Endothelial cell of umbilical vein (primary cell): Measurements from ENCODE around the gene GJA10. TPM values are rescaled to one million over a fixed set of nuclear protein-coding genes. Genes with fewer than 3 reads are reported as not detected.

ENCODE experiments used
- BruUV-seq: library from RNA; stranded (reverse); fragments of 400-500 nt; replicated peaks from 2 replicates; lab custom pipeline; 2021; lab: Mats Ljungman, UMichigan
- CTCF ChIA-PET: fragments of 300-600, 350-600 bp; sonication (Branson Sonifier 250); formaldehyde crosslinking; loops from one replicate; lab custom pipeline; 2021; ENCODE audit warnings: antibody characterized with exemption, inconsistent platforms; lab: Charles Lee
- POLR2A ChIA-PET: fragments of 300-600, 350-600 bp; sonication (Branson Sonifier 250); formaldehyde crosslinking; loops from one replicate; lab custom pipeline; 2021; ENCODE audit warnings: antibody characterized with exemption, inconsistent platforms; lab: Charles Lee
- DNase-seq: peaks from one replicate; pipeline ENCODE4 v3.0.0-alpha.2; 2011; ENCODE audit warnings: low read depth, low spot score
- FAIRE-seq: peaks from 2 replicates; lab custom pipeline; 2011; peaks lifted over from hg19 to GRCh38; lab: Jason Lieb, UNC
- H2AFZ ChIP-seq: 2 replicates; pipeline ENCODE4 v1.6.0; 2012; ENCODE audit warnings: low read depth, low read length, control low read depth, inconsistent platforms
- H3K27ac ChIP-seq: 2 replicates; pipeline ENCODE4 v1.5.1; 2011; ENCODE audit warnings: low read depth, mild to moderate bottlenecking, control low read depth, low read length, moderate library complexity; ENCODE audit not compliant: insufficient read depth
- H3K27me3 ChIP-seq, 2 experiments: 2 replicates each; pipeline versions ENCODE4 v1.6.0 to v1.6.1; 2011; ENCODE audit warnings: low read length in 2 of 2, mixed read lengths in 1 of 2; ENCODE audit not compliant: control insufficient read depth in 2 of 2, insufficient read depth in 2 of 2
- H3K36me3 ChIP-seq, 2 experiments: 2 replicates in 1 of 2; 3 replicates in 1 of 2; pipeline ENCODE4 v1.5.1; 2011; ENCODE audit warnings: low read length in 2 of 2, mild to moderate bottlenecking in 1 of 2, moderate library complexity in 1 of 2; ENCODE audit not compliant: control insufficient read depth in 2 of 2, insufficient read depth in 2 of 2; ENCODE audit errors: extremely low read depth in 1 of 2
- H3K4me1 ChIP-seq: 3 replicates; pipeline ENCODE4 v1.5.1; 2011; ENCODE audit warnings: mild to moderate bottlenecking, low read length; ENCODE audit not compliant: control insufficient read depth, insufficient read depth; ENCODE audit errors: extremely low read depth
- H3K4me2 ChIP-seq: 2 replicates; pipeline ENCODE4 v1.6.1; 2011; ENCODE audit warnings: low read length, control low read depth, mixed read lengths; ENCODE audit not compliant: insufficient read depth
- H3K4me3 ChIP-seq, 3 experiments: fragments of 200-600 bp in 1 of 3; sonication (generic), shearing (Covaris generic) in 1 of 3; replicated peaks in 1 of 3; 2 replicates each; pipeline ENCODE4 v1.5.1; 2011 to 2016; ENCODE audit warnings: control low read depth in 3 of 3, low read length in 3 of 3, mild to moderate bottlenecking in 2 of 3, inconsistent platforms in 1 of 3, low read depth in 1 of 3, moderate library complexity in 1 of 3; ENCODE audit not compliant: insufficient read depth in 1 of 3
- H3K79me2 ChIP-seq: 2 replicates; pipeline ENCODE4 v1.6.0; 2012; ENCODE audit warnings: low read length, inconsistent platforms; ENCODE audit not compliant: control insufficient read depth, insufficient read depth
- H3K9ac ChIP-seq: replicated peaks from 2 replicates; pipeline ENCODE3; 2011; ENCODE audit warnings: low read length, control low read depth; ENCODE audit not compliant: insufficient read depth; ENCODE audit errors: extremely low read depth
- H3K9me1 ChIP-seq: replicated peaks from 3 replicates; pipeline ENCODE4 v1.6.0; 2011; ENCODE audit warnings: mild to moderate bottlenecking, low read length; ENCODE audit not compliant: control insufficient read depth, insufficient read depth; ENCODE audit errors: extremely low read depth
- H3K9me3 ChIP-seq: replicated peaks from 2 replicates; pipeline ENCODE4 v1.5.1; 2012; ENCODE audit warnings: low read length, inconsistent platforms; ENCODE audit not compliant: control insufficient read depth, insufficient read depth
- H4K20me1 ChIP-seq: replicated peaks from 2 replicates; pipeline ENCODE3; 2011; ENCODE audit warnings: mild to moderate bottlenecking, low read length; ENCODE audit not compliant: control insufficient read depth, insufficient read depth; ENCODE audit errors: extremely low read depth
- CTCF ChIP-seq, 2 donors: IDR thresholded peaks; 1 replicate in 1 of 2; 2 replicates in 1 of 2; pipeline ENCODE4 v1.5.1; 2011; ENCODE audit warnings: low read length in 2 of 2, mild to moderate bottlenecking in 2 of 2, moderate library complexity in 2 of 2, control low read depth in 1 of 2, inconsistent platforms in 1 of 2, low read depth in 1 of 2; ENCODE audit not compliant: insufficient read depth in 1 of 2; ENCODE audit errors: extremely low read depth in 1 of 2
- EZH2 ChIP-seq: IDR thresholded peaks from 2 replicates; pipeline ENCODE4 v1.6.1; 2012; ENCODE audit warnings: borderline replicate concordance, low read depth, mild to moderate bottlenecking, moderate library complexity, low read length, inconsistent platforms; ENCODE audit not compliant: severe bottlenecking
- FOS ChIP-seq: IDR thresholded peaks from 2 replicates; pipeline ENCODE4 v1.6.1; 2011; ENCODE audit warnings: mild to moderate bottlenecking, low read length, moderate library complexity, borderline replicate concordance; ENCODE audit not compliant: insufficient read depth
- GATA2 ChIP-seq: IDR thresholded peaks from 2 replicates; pipeline ENCODE4 v1.7.0; 2011; ENCODE audit warnings: low read depth, mild to moderate bottlenecking, moderate library complexity, mixed read lengths, low read length; ENCODE audit not compliant: insufficient read length, insufficient read depth
- JUN ChIP-seq: IDR thresholded peaks from 2 replicates; pipeline ENCODE4 v1.6.1; 2011; ENCODE audit warnings: borderline replicate concordance, low read depth; ENCODE audit not compliant: insufficient read length, insufficient read depth
- MYC ChIP-seq: IDR thresholded peaks from one replicate; pipeline ENCODE4 v1.6.1; 2011; ENCODE audit warnings: mild to moderate bottlenecking, low read depth, low read length
- POLR2A ChIP-seq: IDR thresholded peaks from 2 replicates; pipeline ENCODE4 v1.6.1; 2012; ENCODE audit warnings: low read depth, mild to moderate bottlenecking, control low read depth, low read length
- POLR2AphosphoS5 ChIP-seq: IDR thresholded peaks from 2 replicates; pipeline ENCODE4 v1.6.1; 2012; ENCODE audit warnings: low read depth, mild to moderate bottlenecking, control low read depth, low read length, moderate library complexity; ENCODE audit not compliant: insufficient read depth
- dilution Hi-C: fragments of 300-500 bp; cut with MboI; formaldehyde crosslinking; loops from one replicate; pipeline ENCODE4 v1.15.0; 2019; ENCODE audit warnings: low sequenced_read_pairs; ENCODE audit not compliant: extremely low pct_ligation_motif_present
- intact Hi-C: fragments of 100-400 bp; cut with micrococcal nuclease; formaldehyde crosslinking; loops from one replicate; pipeline ENCODE4 v1.10.0; 2022
- polyA plus RNA-seq, 4 experiments: library from polyadenylated mRNA; depleted of rRNA in 3 of 4; stranded (reverse) in 3 of 4; unstranded in 1 of 4; fragments of >200 nt; gene quantifications; 2 replicates each; pipeline versions ENCODE4 v1.2.1 to v1.2.3, GENCODE V29; 2011 to 2012; ENCODE audit warnings: missing spikeins in 1 of 4
- total RNA-seq: library from RNA; stranded (reverse); gene quantifications from 2 replicates; pipeline ENCODE4 v1.2.3, GENCODE V29; 2021
- TF ChIP-seq, protein P1 (sequence below): IDR thresholded peaks from 2 replicates; pipeline ENCODE4 v1.6.1; 2011; ENCODE audit not compliant: insufficient read depth, insufficient read length

Gene GJA10
- total and polyA plus RNA-seq, 2 donors (not counting 3 experiments of a cell fraction or from before 2014, with no cell fraction given) = not detected

GRCh38 chr6:89936177-89936576 lies 41.9 kb downstream of the GJA10 start:
- peaks cover 0 to 3% of the 10 kb centered on the region in 2 experiments for H3K27me3 ChIP-seq
- no peaks in the 10 kb centered on the region for H3K9me3 ChIP-seq
- H4K20me1 ChIP-seq = no peaks in the 10 kb centered on the region
- ChIA-PET CTCF (interaction anchor here (1.1 to 1.3 kb wide), 2 partner anchors 8 to 542 kb away, joined by 3 read pairs; no protein-coding TSS in a partner anchor), POLR2A (no interaction called here)
- no TSS peak for BruUV-seq
- intact Hi-C loops = no loop called here
- H3K9me1 ChIP-seq = no peaks in the 10 kb centered on the region
- no peaks in the 10 kb centered on the region for H3K79me2 ChIP-seq
- H2AFZ ChIP-seq = no peak overlapping the region
- FAIRE-seq (no peak), DNase-seq (no peak)
- dilution Hi-C loops = no loop called here
- no peaks in the 10 kb centered on the region for H3K36me3 ChIP-seq
- no peak overlapping the region for H3K4me3 ChIP-seq
- TF ChIP-seq EZH2 = no peak
- TF ChIP-seq MYC = no peak
- no peak for TF ChIP-seq FOS
- TF ChIP-seq GATA2 = no peak
- no peak for TF ChIP-seq POLR2AphosphoS5
- TF ChIP-seq JUN = no peak
- TF ChIP-seq POLR2A = no peak
- TF ChIP-seq, protein P1, sequence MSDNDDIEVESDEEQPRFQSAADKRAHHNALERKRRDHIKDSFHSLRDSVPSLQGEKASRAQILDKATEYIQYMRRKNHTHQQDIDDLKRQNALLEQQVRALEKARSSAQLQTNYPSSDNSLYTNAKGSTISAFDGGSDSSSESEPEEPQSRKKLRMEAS = no peak
- TF ChIP-seq CTCF (IDR thresholded peaks at IDR 0.05; ENCODE audit: extremely low read depth in 1 of 2, insufficient read depth in 1 of 2, low read depth in 1 of 2, low read length in 2 of 2) = no peak
- H3K9ac ChIP-seq = no peak overlapping the region
- H3K4me1 ChIP-seq = no peaks in the 10 kb centered on the region
- no peak overlapping the region for H3K27ac ChIP-seq
- no peak overlapping the region for H3K4me2 ChIP-seq
